SKM-1 treated with dmso at 0.1 percent for 144 hours (cell line): Measurements from ENCODE around the gene MRPS7.
"Not testable (repeated sequence)": the region's sequence is repeated elsewhere in the genome, so short reads cannot be mapped to it uniquely, and the experiment has no call there.

Experiments used
- DNase-seq: peaks from one replicate; lab custom pipeline; 2025; ENCODE audit not compliant: unreplicated experiment; lab: John Stamatoyannopoulos, UW

MRPS7 gene

DNA sequence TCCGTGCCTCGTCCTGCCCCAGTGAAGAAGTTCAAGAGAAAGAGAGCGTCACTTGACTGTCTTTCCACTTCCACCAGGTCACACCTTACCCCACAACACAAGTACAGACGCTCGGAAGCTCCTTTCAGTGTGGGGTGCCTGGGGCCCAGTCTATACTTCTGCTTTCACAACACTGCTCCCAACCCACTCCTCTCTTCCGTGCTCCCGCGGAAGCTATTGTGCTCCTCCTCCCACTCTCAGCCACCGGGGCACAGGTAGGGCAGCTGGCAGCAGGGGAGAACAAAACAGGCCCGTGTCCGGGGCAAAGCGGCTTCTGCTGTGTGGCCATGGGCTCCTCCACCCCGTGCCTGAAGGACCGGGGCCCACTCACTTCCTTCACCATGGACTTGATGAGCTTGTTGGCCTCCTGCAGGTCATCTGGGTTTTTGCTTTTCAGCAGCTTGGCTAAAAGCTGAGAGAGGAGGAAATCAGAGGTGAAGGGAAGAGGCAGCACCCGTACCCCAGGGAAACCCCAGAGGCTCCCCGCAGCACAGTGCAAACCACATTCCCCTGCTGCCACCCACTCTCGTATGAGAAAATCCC lies 19.1 kb upstream of the MRPS7 start:
- DNase-seq: no peak

DNA sequence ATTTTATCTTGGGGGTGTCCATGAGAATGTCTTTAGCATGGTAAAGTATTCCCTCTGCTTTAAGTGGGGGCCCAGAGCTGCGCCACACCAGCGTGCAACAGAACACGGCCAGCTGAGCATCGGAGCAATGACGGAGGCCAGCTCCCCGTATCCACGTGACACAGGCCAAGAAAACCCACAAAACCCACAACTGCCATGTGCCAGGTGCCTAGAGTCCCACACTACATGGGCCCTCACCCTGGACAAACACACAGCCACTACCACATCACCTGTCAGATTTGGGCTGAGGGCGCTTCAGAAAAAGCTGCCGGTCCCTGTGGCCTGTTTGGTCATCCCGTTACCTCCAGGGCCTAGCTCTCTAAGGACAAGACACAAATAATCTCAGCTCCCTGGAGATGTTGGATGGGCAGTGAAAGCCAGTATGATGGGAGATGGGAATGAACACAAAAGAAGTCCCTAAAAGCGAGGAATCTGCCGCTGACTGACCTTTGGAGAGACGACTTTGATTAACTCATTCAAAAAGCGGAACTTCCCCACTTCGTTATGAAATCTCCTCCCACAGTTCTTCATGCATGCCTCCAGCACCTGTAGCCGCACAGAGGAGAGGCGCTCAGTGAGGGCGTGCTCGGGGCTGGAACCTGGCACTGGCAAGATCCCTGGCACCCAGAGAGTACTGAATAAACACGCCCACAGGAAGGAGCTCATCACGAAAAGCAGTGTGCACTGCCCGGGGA lies 17.4 kb upstream of the MRPS7 start:
- DNase-seq: peak; percentile 61

DNA sequence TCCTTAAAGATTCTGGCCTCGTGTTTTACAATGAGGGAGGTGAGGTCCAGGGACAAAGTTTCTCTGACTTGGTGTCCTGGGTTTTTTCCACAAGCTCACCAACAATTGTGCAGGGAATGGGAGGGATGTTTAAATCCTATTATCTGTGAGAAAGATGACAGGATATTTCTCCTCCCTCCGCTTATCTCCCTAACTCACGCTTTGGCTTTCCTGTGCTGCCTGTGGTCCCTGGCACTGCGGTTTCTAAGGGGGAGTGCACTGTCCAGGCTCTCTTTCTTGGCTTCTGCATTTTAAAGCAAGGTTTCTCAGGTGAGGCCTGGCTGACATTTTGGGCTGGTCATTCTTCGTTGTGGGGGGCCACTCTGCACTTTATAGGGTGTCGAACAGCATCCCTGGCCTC lies 16.7 kb upstream of the MRPS7 start:
- DNase-seq: no peak

DNA sequence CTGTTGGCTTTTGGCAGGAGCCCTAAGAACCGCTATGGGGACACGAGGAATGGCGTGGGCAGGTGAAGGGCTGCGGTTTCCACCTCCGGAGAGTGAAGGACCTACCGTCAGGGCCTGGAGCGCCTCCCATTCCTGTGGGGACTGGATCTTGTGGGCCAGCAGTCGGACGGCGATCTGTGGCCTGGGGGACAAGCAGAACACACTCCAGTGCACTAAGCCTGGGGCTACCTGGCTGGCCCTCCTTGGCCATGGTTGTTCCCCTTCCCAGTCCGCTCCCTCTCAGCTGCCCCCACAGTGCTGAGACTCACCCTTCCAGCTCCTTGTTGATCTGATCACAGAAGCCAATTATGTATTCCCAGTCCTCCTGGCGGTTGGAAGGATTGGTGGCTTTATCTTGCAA lies 15.3 kb upstream of the MRPS7 start:
- DNase-seq: no peak

DNA sequence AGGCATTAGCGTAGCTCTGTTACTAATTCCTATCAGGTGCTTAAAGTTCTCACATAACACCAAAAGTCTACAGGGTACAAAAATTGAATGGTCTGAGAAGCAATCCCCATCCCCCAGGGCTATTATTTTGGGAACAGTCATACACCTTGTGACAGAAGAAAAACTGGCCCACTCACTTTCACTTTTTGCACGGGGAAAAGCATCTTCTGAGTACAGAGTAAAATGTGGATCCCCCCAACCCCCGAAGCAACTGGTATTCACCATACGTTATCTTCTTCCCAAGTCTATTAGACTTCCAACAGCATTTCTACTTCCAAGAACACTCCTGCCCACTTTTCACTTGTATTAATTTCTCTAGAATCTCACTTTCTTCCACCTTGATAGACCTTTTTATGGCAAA lies 12.1 kb upstream of the MRPS7 start:
- no peak for DNase-seq

DNA sequence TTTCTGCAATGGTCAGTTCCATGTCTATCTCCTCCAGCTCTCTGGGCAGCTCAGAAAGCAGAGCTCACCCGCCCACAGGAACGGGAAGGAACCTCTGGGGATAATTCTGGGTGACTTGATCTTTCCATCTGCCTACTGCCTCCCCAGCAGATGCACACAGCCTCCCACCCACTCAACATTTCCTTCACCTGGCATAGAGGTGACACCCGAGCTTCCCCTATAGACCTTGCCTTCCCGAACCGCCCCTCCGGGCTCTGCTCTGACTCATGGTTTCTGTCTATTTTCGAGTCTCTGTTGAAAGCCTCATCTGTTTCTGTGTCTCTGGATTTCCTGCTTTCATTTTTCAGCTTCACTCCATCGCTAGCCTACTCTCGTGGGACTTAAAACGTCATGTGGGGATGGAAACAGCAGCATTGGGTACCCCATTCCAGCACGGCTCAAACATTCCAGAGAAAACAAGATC lies 11.6 kb upstream of the MRPS7 start:
- DNase-seq: no peak

DNA sequence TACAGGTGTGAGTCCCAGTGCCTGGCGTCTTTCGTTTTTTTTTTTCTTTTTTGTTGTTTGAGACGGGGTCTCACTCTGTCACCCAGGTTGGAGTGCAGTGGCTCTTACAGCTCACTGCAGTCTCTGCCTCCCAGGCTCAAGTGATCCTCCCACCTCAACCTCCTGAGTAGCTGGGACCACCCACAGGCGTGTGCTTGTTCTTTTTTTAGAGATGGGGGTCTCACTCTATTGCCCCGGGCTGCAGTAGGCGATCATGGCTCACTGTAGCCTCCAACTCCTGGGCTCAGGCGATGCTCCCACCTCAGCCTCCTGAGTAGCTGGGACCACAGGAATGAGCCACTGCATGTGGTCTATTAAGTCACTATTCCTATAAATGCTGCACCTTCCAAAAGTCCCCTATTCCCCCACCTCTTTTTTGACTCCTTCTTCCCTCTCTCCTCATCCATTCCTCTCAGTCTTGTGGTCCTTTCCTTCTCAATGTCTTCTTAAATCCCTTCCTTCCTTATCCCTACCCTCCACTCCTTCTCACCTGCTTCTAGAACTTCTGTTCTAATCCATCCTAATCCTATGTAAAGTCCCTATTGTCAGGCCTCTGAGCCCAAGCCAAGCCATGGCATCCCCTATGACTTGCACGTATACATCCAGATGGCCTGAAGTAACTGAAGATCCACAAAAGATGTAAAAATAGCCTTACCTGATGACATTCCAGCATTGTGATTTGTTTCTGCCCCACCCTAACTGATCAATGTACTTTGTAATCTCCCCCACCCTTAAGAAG lies 9.5 kb upstream of the MRPS7 start:
- DNase-seq: no peak

DNA sequence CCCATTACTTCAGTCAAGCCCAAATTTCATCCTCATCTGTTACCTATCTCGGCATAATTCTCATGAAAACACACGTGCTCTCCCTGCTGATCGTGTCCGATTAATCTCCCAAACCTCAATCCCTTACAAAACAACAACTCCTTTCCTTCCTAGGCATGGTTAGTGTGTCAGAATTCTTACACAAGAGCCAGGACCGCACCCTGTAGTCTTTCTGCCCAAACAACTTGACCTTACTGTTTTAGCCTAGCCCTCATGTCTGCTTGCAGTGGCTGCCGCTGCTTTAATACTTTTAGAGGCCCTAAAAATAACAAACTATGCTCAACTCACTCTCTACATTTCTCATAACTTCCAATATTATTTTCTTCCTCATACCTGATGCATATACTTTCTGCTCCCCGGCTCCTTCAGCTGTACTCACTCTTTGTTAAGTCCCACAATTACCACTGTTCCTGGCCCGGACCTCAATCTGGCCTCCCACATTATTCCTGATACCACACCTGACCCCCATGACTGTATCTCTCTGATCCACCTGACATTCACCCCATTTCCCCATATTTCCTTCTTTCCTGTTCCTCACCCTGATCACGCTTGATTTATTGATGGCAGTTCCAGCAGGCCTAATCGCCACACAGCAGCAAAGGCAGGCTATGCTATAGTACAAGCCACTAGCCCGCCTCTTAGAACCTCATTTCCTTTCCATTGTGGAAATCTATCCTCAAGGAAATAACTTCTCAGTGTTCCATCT lies 5.6 kb upstream of the MRPS7 start:
- not testable (repeated sequence) for DNase-seq

DNA sequence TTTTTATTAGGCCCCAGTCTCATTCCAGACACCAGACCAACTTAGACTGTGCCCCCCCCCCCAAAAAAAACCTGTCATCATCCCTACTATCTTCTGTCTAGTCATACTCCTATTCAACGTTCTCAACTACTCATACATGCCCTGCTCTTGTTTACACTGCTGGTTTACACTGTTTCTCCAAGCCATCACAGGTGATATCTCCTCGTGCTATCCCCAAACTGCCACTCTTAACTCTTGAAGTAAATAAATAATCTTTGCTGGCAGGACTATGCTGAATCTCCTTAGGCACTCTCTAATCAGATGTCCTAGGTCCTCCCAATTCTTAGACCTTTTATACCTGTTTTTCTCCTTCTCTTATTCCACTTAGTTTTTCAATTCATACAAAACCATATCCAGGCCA lies 4.5 kb upstream of the MRPS7 start:
- not testable (repeated sequence) for DNase-seq

DNA sequence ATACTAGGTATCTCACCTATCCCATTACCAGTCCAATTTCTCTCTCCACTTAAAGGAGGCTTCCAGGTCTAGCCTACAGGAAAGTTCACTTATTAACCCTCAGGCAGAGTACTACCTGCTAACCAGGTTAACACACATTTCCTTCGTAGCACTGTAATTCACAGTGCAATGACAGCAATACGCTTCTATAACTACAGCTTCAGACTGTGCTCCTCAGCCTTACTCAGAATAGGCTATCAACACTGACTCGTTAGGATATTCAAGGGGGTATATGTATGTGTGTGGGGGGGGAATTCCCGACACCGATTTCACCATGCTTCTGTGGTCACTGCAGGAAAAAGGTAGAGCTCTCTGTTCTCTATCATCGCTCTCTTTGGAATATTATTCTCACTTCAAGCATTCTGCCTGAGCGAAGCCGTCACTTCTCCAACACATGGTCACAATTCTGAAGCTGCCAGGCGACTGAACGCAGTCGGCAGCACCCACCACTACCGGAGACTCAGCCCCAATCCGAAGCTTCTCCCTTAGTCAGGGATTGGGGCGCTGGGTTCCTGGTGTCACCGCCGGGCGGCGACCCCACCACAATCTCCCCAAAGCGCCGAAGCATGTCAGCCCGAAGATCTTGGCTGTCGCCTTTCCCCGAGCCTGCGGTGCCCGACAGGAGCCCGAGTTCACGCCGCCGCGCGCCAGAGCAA lies 891 bp upstream of the MRPS7 start:
- DNase-seq: no peak

DNA sequence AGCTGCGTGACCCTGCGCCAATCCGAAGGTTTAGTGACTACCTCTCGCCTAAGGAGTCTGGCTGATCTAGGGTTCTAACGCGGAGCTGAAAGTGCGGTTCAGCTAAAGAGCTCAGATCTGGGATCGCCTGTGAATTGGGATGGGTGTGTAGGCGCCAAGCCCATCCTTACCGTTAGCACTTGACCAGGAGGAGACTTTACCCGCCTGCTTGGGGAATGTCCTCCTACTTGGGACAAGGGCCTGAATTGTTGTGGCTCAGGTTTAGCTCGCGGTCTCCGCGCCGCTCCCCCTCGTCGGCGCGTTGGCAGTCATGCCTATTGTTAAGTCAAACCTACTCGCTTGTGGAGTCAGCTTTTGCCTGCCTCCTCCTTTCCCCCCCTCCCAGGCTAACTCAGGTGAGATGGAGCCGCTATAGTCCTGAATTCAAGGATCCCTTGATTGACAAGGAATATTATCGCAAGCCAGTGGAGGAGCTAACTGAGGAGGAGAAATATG lies 480 bp downstream of the MRPS7 start:
- no peak for DNase-seq

DNA sequence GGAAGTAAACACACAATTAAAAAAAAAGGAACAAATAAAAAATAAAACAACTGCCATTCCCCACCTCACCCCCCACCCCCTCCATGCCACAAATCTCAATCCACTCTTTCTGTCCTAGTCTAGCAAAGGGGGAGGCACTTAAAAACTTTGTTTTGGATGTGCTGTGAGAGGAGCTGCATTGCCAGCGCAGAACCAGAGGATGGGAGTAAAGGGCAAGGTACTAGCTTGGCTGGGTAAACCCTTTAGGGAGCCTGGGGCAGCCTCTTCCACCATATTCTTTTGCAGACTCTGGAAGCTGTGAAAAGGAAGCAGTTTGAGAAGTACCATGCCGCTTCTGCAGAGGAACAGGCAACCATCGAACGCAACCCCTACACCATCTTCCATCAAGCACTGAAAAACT lies 1.4 kb downstream of the MRPS7 start:
- DNase-seq: no peak

DNA sequence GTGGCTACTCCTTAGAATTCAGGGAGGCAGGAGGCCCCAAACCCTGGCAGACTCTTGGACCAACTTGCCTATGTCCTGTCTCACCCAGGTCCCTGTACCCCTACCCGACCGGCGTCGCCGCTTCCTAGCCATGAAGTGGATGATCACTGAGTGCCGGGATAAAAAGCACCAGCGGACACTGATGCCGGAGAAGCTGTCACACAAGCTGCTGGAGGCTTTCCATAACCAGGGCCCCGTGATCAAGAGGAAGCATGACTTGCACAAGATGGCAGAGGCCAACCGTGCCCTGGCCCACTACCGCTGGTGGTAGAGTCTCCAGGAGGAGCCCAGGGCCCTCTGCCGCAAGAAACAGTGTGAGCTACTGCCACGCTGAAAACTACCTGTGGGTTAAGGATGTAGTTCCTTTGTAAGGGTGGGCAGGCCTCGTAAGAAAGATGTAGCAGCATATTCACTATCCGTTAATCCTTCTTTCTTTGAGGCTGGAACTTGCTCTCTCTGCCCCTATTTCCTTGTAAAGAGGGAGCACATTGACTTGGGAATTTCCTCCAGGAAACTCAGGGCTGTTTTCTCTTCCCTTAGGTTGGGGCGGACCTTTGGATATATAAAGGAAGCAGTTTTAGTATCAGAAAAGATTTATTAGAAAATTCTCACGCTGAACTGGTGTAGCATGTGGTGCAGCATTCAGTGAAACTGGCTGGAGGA lies 4.1 kb downstream of the MRPS7 start:
- no peak for DNase-seq

DNA sequence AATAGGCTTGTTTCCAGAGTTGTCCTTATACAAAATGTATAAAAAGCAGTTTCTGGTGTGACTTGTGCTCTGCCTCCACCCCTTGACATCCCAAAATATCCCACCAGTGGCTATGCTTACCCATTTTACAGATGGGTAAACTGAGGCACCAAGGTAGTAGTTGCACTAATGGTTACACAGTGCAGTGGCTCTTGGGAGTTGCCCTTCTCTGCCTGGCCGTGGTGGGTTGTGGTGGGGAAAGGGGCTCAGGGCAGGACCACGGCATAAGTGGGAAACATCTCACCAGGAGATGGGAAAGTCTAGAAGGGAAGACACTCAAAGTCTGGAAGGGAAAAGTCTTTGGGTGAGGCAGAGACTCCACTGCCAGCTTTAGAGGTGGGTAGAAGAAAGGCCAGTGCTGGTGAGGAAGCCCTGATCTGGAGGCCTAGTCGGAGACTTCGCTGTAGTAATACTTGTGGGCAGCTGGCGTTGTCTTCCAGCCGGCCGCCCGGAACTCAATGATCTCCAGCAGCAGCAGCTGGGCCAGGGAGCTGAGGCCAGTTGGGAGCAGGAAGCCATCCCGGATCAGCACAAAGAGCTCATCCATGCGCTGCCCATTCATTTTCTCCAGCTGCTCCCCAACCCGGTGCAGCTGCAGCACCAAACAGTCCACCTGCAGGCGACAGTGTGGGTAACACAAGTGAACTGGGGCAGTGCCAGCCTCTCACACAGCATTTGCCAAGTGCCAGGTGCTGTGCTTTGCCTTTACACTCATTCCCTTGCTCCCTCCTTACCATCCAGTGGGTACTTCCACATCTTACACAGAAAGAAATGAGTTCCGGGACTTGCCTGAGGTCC lies 4.9 kb downstream of the MRPS7 start:
- DNase-seq: no peak

DNA sequence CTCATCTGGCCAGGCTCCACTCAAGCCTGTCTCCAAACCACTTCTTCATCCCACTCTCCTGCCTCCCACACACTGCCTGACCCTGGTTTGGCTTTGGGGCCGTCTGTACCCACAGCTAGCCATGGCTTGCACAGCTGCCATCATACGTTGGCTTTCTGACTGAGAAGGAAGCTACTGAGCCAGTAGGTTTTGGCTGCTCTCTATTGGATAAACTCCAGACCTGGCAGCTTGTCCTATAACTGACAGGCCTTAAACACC lies 5.4 kb downstream of the MRPS7 start:
- no peak for DNase-seq

DNA sequence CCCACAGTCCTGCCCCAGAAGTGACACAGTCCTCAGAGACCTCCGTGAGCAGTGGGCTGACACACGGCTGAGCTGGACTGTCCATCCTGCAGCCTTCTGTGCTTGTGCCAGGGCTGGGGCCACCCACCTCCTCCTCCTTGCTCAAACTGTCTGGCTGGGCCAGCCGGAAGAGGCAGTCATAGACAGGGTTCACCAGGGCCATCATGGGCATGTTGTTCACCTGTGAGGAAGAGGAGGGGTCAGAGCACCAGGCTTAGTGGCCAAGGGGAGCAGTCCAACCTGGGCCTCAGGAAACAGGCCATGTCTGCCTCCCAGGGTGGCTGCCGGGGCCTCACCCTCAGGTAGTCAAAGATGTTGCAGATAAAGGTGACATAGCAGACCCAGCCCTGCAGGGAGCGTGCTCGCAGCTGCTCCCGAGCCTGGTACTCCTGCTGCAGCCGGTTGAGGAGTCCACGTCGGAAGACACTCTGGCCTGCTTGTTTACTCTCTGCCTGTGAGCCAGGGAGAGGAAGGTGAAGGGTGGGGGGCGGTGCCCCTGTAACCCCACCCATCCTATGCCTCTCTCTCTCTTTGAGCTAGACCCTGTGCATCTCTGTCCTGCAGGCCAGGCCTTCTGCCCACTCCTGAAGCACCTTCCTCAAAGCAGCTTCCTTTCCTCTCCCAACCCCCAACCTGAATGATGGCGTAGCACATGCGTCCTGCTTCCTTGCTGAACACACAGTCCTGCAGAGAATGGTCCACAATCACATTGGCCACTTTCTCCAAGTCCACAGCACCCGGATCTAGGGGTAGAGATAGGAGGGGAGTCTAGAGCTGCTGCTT lies 5.9 kb downstream of the MRPS7 start:
- no peak for DNase-seq

DNA sequence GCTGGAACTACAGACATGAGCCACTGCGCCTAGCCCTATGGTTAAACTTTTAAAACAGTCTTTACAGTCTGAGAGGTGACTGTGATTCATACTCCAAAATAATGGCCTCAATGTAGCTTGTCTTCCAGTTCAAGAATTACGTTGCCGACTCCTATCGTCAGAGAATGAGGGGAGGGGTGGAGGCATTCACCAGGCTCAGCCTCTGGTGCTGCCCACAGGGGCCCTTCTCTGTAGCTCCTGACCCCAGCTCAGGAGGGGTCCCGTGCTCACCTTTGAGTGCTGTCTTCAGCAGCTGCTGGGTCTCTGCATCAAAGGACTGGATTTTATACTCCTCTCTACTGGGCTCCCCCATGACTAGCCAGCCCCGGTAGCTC lies 8.2 kb downstream of the MRPS7 start:
- DNase-seq: no peak

DNA sequence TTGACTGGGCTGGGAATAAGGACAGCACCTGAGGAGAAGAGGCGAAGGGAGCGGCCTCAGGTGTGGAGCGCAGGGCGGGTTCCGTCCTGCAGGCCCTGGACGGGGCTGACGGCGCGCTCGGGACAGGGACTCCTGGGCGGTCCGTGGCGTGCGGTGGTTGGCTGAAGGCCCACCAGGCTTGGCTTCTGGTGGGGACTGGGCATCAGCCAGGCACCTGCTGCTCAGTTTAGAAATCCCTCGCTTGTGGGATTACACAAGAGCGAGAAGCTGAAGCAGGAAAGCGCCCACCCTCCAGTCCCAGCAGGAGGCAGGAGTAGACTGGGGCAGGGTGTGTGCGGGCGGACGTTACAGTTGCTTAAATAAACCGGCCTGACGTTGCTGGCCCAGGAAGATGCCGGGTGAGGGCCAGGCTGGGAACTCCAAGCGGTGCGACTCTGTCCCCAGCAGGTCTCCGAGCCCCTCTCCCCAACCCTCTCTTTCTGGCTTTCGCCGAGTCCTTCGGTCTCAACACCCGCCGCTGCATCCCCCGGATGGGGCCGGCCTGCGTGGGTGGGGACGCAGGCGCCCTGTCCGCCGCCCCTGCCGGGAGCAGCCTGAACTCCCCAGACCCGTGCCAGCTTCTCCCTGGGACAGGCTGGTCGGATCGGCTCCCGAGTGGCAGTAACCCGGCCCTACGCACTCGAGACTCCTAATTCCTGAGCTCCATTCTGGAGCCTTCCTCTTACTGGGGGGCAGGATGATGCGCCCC lies 8.7 kb downstream of the MRPS7 start:
- peak; percentile 76 for DNase-seq
